Heart left ventricle (tissue), 13 donors: Measurements from ENCODE around the gene MEG3.

Source experiments
- CTCF ChIP-seq, 12 donors: fragments of 200-600 bp; sonication (generic) in 4 of 12; IDR thresholded peaks; one replicate each; pipeline versions ENCODE4 v1.5.0 to v1.8.0; 2018 to 2022; ENCODE audit warnings: antibody characterized with exemption in 12 of 12, mild to moderate bottlenecking in 5 of 12
- POLR2A ChIP-seq, 2 donors: fragments of 450-650 bp; IDR thresholded peaks; one replicate each; pipeline ENCODE4 v1.6.1; 2017; ENCODE audit warnings: antibody characterized with exemption in 2 of 2, mild to moderate bottlenecking in 2 of 2, moderate library complexity in 2 of 2
- donor health status: ischemic (EF 13 %, LVEDD 7.1; RV severe dilation, severe dysfunction).
- donor health status: DM: no; HTN: yes; CAD: no.
- donor health status: DM: no; HTN: no; CAD: no.
- donor health status: ischemic (EF 25% LVEDD 6.9; RV normal size, moderate dysfunction).
- donor health status: ischemic (EF 25% LVEDD 5.7; RV mildly dilated, moderate dysfunction).
- donor health status: ischemic (EF 35%, LVEDD 5.7; RV mildly dilated, moderate dysfunction).
- donor health status: nonischemic (EF 11% LVEDD 7.7; RV severe dilation, severe dysfunction).
- donor health status: DM: yes; HTN: yes; CAD: no.
- donor health status: PGD.
- donor health status: ischemic (EF 29% LVEDD 5.4; RV normal size, mild dysfunction).
- donor health status: nonischemic (EF 23%, LVEDD 6.1; RV moderate dilation, normal function).

- no peak for TF ChIP-seq CTCF (IDR thresholded peaks at IDR 0.05)
- TF ChIP-seq POLR2A (IDR thresholded peaks at IDR 0.05) = no peak
Observed at GRCh38 chr14:100857233-100857922, 31.5 kb downstream of the MEG3 start.
